SH-SY5Y (cell line): Measurements from ENCODE around the gene PABPN1L.

Experiments
- GATA2 ChIP-seq: IDR thresholded peaks from 2 replicates; pipeline ENCODE4 v1.6.1; 2011; ENCODE audit warnings: mild to moderate bottlenecking, low read depth, low read length
- GATA3 ChIP-seq: IDR thresholded peaks from 2 replicates; pipeline ENCODE4 v1.6.1; 2011; ENCODE audit warnings: low read depth, mild to moderate bottlenecking, low read length, moderate library complexity

GRCh38 chr16:88915639-88916327, 49.3 kb upstream of the PABPN1L start:
- TF ChIP-seq GATA3, result no peak
- TF ChIP-seq GATA2, result no peak
